PC-9 (cell line): Measurements from ENCODE around the gene TPRG1L. TPM values are rescaled to one million over a fixed set of nuclear protein-coding genes. Genes with fewer than 3 reads are reported as not detected.
"Not testable (repeated sequence)": the region's sequence is repeated elsewhere in the genome, so short reads cannot be mapped to it uniquely, and the experiment has no call there.

Experiments used
- Bru-seq: library from RNA; stranded (reverse); fragments of 400-500 nt; gene quantifications from one replicate; lab custom pipeline; 2021; lab: Mats Ljungman, UMichigan
- BruChase-seq, 2 experiments: library from RNA; stranded (reverse); fragments of 400-500 nt; gene quantifications; one replicate each; lab custom pipeline; 2021; lab: Mats Ljungman, UMichigan
- BruUV-seq: library from RNA; stranded (reverse); fragments of 400-500 nt; replicated peaks from 2 replicates; lab custom pipeline; 2021; lab: Mats Ljungman, UMichigan
- CTCF ChIA-PET: fragments of 300-600 bp; sonication (Branson Sonifier 250); formaldehyde crosslinking; loops from one replicate; lab custom pipeline; 2022; ENCODE audit warnings: antibody characterized with exemption; lab: Charles Lee
- POLR2A ChIA-PET: fragments of 300-600 bp; sonication (Branson Sonifier 250); formaldehyde crosslinking; loops from one replicate; lab custom pipeline; 2022; ENCODE audit warnings: antibody characterized with exemption; ENCODE audit not compliant: unreplicated experiment; lab: Charles Lee
- DNase-seq, 2 experiments: peaks; one replicate each; pipeline versions ENCODE4 v3.0.0 to v3.0.0-alpha.2; 2015 to 2022; ENCODE audit warnings: mixed read lengths in 1 of 2
- H2AFZ ChIP-seq: fragments of 200-600 bp; sonication (generic); 2 replicates; pipeline ENCODE4 v1.8.1; 2017; ENCODE audit warnings: antibody characterized with exemption
- H3F3A ChIP-seq: fragments of 200-600 bp; sonication (generic); 2 replicates; pipeline ENCODE4 v1.8.1; 2017; ENCODE audit warnings: antibody characterized with exemption, mild to moderate bottlenecking, low read depth; ENCODE audit not compliant: insufficient read depth
- H3K27ac ChIP-seq: fragments of 200-600 bp; sonication (generic); 2 replicates; pipeline ENCODE4 v1.6.1; 2016; ENCODE audit warnings: mixed run types
- H3K27me3 ChIP-seq: fragments of 200-600 bp; sonication (generic); 2 replicates; pipeline ENCODE4 v1.6.1; 2016; ENCODE audit warnings: low read depth, mixed run types; ENCODE audit not compliant: insufficient read depth
- H3K36me3 ChIP-seq: fragments of 200-600 bp; sonication (generic); 2 replicates; pipeline ENCODE4 v1.6.1; 2016; ENCODE audit warnings: low read depth, mixed run types
- H3K4me1 ChIP-seq: fragments of 200-600 bp; sonication (generic); replicated peaks from 2 replicates; pipeline ENCODE4 v1.6.1; 2016; ENCODE audit warnings: mixed run types; ENCODE audit not compliant: insufficient read depth
- H3K4me2 ChIP-seq: fragments of 200-600 bp; sonication (generic); 2 replicates; pipeline ENCODE4 v1.6.1; 2017; ENCODE audit warnings: mixed run types
- H3K4me3 ChIP-seq: fragments of 200-600 bp; sonication (generic); 2 replicates; pipeline ENCODE4 v1.6.1; 2016; ENCODE audit warnings: mixed run types
- H3K79me2 ChIP-seq: fragments of 200-600 bp; sonication (generic); 2 replicates; pipeline ENCODE4 v1.6.1; 2017; ENCODE audit warnings: low read depth, mixed run types
- H3K9me2 ChIP-seq: fragments of 200-600 bp; sonication (generic); 2 replicates; pipeline ENCODE4 v1.8.1; 2017; ENCODE audit warnings: mild to moderate bottlenecking; ENCODE audit not compliant: insufficient read depth
- H3K9me3 ChIP-seq: fragments of 200-600 bp; sonication (generic); 2 replicates; pipeline ENCODE4 v1.8.1; 2016; ENCODE audit warnings: low read depth; ENCODE audit not compliant: insufficient read depth
- H4K20me1 ChIP-seq: fragments of 200-600 bp; sonication (generic); 2 replicates; pipeline ENCODE4 v1.8.1; 2017; ENCODE audit not compliant: insufficient read depth
- CTCF ChIP-seq: fragments of 200-600 bp; sonication (generic); conservative IDR thresholded peaks from 2 replicates; pipeline ENCODE4 v1.6.1; 2017; ENCODE audit warnings: mixed run types, antibody characterized with exemption, mild to moderate bottlenecking, moderate library complexity
- EZH2 ChIP-seq: fragments of 200-600 bp; sonication (generic); IDR thresholded peaks from 2 replicates; pipeline ENCODE4 v1.8.0; 2017; ENCODE audit warnings: antibody characterized with exemption, low read depth
- intact Hi-C: fragments of 100-400 bp; cut with micrococcal nuclease; formaldehyde crosslinking; loops from one replicate; pipeline ENCODE4 v1.10.0; 2022; ENCODE audit not compliant: unreplicated experiment
- long read RNA-seq: library from polyadenylated mRNA; stranded (forward); transcript quantifications from one replicate; pipeline ENCODE4 v2.0.0, GENCODE V29; 2022
- total RNA-seq: library from RNA; stranded (reverse); gene quantifications from 2 replicates; pipeline ENCODE4 v1.2.3, GENCODE V29; 2021

The TPRG1L gene
- total RNA-seq, result 41.4 and 44.9 TPM in 2 replicates
- Bru-seq, nascent RNA, result percentile 61 among the genes with signal in this experiment
- BruChase-seq, experiment 1, labeled RNA remaining after a 2-hour chase, result percentile 83 among the genes with signal in this experiment
- BruChase-seq, experiment 2, labeled RNA remaining after a 6-hour chase, result percentile 95 among the genes with signal in this experiment
- long read RNA-seq, transcript TPRG1L-202 (5 exons, 2,414 nt), result major isoform, 85 of 125 reads
- long read RNA-seq, partial matches to known transcripts, result 39 of 125 reads
- long read RNA-seq, other reads (novel, unspliced or antisense), result 1 of 125 reads

DNA sequence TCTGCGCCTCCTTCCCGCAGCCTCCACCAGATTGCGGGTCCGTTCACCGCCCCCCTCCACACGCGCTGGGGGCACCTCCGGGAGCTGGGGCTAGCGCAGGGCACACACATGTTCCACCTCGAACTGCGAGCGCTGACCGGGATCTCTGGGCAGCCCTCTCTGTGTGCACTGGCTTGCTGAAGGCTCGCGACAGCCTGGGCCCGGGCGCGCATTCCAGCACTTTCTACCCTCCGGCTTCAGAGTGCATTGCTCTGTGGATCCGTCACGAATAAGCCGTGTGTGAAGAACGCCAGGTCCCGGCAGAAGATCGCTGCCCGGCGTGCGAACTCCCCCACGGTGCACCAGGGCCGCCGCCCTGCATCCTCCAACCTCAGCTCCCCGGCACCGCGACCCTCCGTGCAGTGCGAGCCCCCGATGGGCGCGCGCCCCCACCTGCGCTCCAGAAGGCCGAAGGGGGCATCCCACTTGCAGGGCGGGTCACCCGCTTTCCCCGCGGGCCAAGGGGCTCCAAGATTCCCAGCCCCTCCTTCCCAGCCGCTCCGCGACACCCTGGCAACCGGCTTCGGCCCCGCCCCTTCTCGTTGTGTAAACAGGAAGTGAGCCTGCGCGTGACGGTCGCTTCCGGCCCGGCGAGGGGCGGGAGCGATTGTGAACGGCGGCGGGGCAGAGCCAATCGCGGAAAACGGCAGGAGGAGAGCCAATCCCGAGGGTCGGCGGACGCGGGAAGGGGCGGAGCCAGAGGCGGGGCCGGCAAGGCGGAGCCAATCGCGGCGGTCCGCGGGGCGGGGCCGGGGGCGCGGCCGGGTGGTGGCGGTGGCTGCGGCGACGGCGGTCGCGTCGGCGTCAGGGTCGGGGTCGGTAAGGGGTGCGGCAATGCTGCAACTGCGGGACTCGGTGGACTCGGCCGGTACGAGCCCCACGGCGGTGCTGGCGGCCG lies at the start of gene TPRG1L:
Gene TPRG1L, plus strand, starts transcription at position 816 of the 937 bp plus-strand sequence. Its CDS starts 58 bp downstream, at position 874.
- POLR2A ChIA-PET, result no interaction called here
- BruUV-seq, result no TSS peak

DNA sequence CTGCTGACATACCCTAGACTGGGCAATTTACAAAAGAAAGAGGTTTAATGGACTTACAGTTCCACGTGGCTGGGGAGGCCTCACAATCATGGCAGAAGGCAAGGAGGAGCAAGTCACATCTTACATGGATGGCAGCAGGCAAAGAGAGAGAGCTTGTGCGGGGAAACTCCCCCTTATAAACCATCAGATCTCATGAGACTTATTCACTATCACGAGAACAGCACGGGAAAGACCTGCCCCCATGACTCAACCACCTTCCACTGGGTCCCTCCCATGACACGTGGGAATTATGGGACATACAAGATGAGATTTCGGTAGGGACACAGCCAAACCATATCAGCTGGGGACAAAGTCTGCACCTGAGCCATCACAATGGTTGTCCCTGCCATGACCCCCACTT lies 49.3 kb upstream of the TPRG1L start:
- H3K9me2 ChIP-seq, CTCF ChIA-PET, BruUV-seq, H3K27ac ChIP-seq, H3K9me3 ChIP-seq, intact Hi-C loops, H3K27me3 ChIP-seq, H3K4me3 ChIP-seq, H4K20me1 ChIP-seq, H3K79me2 ChIP-seq, H2AFZ ChIP-seq, DNase-seq, H3F3A ChIP-seq, POLR2A ChIA-PET, H3K4me2 ChIP-seq, H3K4me1 ChIP-seq, H3K36me3 ChIP-seq: not testable (repeated sequence)

More for the DNA sequence above, at the start of gene TPRG1L:
- Histone ChIP-seq H3K4me1 (peaks cover 20% of the 10 kb centered on the region), H3K9me2 (no peaks in the 10 kb centered on the region), H3F3A (peaks cover 15% of the 10 kb centered on the region), H3K27me3 (no peaks in the 10 kb centered on the region), H4K20me1 (no peaks in the 10 kb centered on the region), H3K79me2 (peaks cover 14% of the 10 kb centered on the region), H3K36me3 (no peaks in the 10 kb centered on the region), H3K4me3 (peak within 1 kb of the TSS; percentile 99), H3K9me3 (no peaks in the 10 kb centered on the region), H3K4me2 (peak within 1 kb of the TSS; percentile 98), H2AFZ (peak within 1 kb of the TSS; percentile 100), H3K27ac (no peak within 1 kb of the TSS)
- TF ChIP-seq EZH2 (no peak), CTCF (no peak)
- peak; percentile 86 to 98 for DNase-seq
- intact Hi-C loops, result loop anchor here (2.0 to 5.0 kb wide), 2 partner anchors 78 to 100 kb away; no protein-coding TSS in a partner anchor
- CTCF ChIA-PET, result interaction anchor here (0.7 kb wide), 1 partner anchor 100 kb away, joined by 3 read pairs; no protein-coding TSS in a partner anchor

DNA sequence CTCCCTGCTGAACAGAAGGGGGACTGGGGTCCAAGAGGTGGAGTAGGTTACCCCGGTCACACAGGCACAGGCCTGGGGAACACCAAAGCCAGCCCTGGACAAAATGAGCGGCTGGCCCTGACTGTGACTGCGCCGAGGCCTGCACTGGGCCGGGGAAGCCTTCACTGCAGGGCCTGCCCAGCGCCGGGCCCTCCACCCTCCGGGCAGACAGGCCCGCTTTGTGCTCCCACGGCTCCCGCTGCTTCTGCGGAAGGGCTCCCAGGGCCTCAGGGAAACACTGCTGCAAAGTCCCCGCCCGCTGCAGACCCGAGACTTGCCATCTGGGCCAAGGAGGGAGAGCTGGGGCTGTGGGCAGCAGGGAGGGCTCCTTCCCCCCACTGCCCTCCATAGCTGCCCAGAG lies 48.8 kb upstream of the TPRG1L start:
- CTCF ChIA-PET, result no interaction called here
- no TSS peak for BruUV-seq
- no peaks in the 10 kb centered on the region for H3K27me3 ChIP-seq

More for the DNA sequence above, 48.8 kb upstream of the TPRG1L start:
- Histone ChIP-seq H3K9me3 (no peaks in the 10 kb centered on the region), H3K9me2 (no peaks in the 10 kb centered on the region), H3K36me3 (no peaks in the 10 kb centered on the region), H3F3A (no peaks in the 10 kb centered on the region), H3K27ac (no peak overlapping the region), H3K4me2 (no peak overlapping the region), H4K20me1 (0 out of 2 replicates have a peak, but pooled peaks cover 4% of the 10 kb centered on the region), H3K79me2 (no peaks in the 10 kb centered on the region), H3K4me1 (peaks cover 1% of the 10 kb centered on the region; the same call in 1 of the 2 replicates), H3K4me3 (no peak overlapping the region), H2AFZ (no peak overlapping the region)
- DNase-seq, result no peak
- intact Hi-C loops, result no loop called here
- POLR2A ChIA-PET, result no interaction called here
- TF ChIP-seq CTCF, result no peak
- no peak for TF ChIP-seq EZH2
